Measurements from ENCODE around the gene ZNF582.
"Not testable (repeated sequence)": the region's sequence is repeated elsewhere in the genome, so short reads cannot be mapped to it uniquely, and the experiment has no call there.

Gene ZNF582

DNA sequence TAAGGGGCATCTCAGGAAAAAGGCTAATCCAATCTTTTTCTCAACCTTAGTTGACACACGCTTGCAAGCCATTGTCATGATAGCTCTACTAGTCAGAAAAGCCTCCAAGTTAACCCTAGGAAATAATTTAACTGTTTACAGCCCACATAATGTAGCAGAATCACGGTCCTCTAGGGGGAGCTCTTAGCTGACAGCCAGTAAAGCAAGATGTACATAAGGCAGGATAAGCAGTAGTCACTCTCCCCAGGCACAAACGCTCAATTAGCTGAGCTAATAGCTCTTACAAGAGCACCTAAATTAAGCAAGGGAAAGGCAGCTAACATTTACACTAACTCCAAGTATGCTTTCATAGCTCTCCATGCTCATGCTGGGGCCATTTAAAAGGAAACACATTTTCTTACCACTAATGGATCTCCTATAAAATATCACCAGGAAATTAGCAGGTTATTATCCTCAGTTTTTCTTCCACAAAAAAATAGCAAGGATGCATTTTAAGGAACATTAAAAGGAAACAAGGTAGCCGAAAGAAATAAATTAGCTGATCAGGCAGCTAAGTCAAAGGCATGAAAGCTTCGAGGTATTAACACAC lies 45.0 kb downstream of the ZNF582 start:
- TF ChIP-seq ESRRG (CRISPR knock-in tag; IDR thresholded peaks at IDR 0.05) (no peak), ARNTL (CRISPR knock-in tag; IDR thresholded peaks at IDR 0.05; ENCODE audit: borderline replicate concordance, low read depth) (no peak), BACH2 (CRISPR knock-in tag; IDR thresholded peaks at IDR 0.05; ENCODE audit: borderline replicate concordance) (no peak), ZNF70 (CRISPR knock-in tag; IDR thresholded peaks at IDR 0.05) (no peak), OSR1 (CRISPR knock-in tag; IDR thresholded peaks at IDR 0.05) (no peak), RARB (CRISPR knock-in tag; IDR thresholded peaks at IDR 0.05) (no peak)
- TF ChIP-seq, protein P1, sequence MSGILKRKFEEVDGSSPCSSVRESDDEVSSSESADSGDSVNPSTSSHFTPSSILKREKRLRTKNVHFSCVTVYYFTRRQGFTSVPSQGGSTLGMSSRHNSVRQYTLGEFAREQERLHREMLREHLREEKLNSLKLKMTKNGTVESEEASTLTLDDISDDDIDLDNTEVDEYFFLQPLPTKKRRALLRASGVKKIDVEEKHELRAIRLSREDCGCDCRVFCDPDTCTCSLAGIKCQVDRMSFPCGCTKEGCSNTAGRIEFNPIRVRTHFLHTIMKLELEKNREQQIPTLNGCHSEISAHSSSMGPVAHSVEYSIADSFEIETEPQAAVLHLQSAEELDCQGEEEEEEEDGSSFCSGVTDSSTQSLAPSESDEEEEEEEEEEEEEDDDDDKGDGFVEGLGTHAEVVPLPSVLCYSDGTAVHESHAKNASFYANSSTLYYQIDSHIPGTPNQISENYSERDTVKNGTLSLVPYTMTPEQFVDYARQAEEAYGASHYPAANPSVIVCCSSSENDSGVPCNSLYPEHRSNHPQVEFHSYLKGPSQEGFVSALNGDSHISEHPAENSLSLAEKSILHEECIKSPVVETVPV (CRISPR knock-in tag; IDR thresholded peaks at IDR 0.05) = no peak
- no peak for ATAC-seq

DNA sequence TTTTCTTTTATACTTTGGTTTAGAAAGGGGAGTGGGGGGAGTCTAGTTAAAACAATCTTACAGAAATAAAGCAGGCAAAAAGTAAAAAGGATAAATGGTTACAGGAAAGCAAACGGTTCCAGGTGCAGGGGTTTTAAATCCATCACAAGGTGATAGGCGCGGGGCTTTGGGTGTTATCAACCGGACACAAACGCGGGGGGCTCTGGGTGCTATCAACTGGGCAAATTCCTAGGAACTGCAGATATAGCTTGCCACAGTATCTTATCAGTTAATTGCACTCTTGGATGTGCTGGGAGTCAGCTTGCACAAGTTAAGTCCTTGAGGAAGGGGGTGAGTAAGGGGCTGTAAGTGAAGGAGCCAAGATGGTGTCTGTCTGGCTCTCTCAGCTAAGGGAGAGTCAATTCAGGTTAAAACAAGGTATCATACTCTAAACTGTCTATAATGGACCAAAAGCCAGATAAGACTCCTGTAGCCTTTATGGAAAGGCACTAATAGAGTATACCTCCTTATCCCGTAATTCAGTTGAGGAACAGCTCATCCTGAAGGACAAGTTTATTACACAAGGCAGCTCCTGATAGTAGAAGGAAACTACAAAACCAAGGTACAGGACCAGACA lies 46.1 kb downstream of the ZNF582 start:
- no peak for TF ChIP-seq OSR1 (CRISPR knock-in tag; IDR thresholded peaks at IDR 0.05)
- TF ChIP-seq, protein P1 (CRISPR knock-in tag; IDR thresholded peaks at IDR 0.05) = no peak
- no peak for TF ChIP-seq TOX (CRISPR knock-in tag; IDR thresholded peaks at IDR 0.05; ENCODE audit: borderline replicate concordance)
- no peak for TF ChIP-seq ZFP30 (CRISPR knock-in tag; IDR thresholded peaks at IDR 0.05)
- no peak for TF ChIP-seq ISL1 (CRISPR knock-in tag; IDR thresholded peaks at IDR 0.05)
- no peak for TF ChIP-seq ZNF70 (CRISPR knock-in tag; IDR thresholded peaks at IDR 0.05)
- TF ChIP-seq RARB (CRISPR knock-in tag; IDR thresholded peaks at IDR 0.05) = no peak
- no peak for TF ChIP-seq SNAI2 (CRISPR knock-in tag; IDR thresholded peaks at IDR 0.05)
- TF ChIP-seq PPARA (CRISPR knock-in tag; IDR thresholded peaks at IDR 0.05; ENCODE audit: borderline replicate concordance) = no peak
- no peak for TF ChIP-seq ZFP3 (CRISPR knock-in tag; IDR thresholded peaks at IDR 0.05)
- TF ChIP-seq, protein P2, sequence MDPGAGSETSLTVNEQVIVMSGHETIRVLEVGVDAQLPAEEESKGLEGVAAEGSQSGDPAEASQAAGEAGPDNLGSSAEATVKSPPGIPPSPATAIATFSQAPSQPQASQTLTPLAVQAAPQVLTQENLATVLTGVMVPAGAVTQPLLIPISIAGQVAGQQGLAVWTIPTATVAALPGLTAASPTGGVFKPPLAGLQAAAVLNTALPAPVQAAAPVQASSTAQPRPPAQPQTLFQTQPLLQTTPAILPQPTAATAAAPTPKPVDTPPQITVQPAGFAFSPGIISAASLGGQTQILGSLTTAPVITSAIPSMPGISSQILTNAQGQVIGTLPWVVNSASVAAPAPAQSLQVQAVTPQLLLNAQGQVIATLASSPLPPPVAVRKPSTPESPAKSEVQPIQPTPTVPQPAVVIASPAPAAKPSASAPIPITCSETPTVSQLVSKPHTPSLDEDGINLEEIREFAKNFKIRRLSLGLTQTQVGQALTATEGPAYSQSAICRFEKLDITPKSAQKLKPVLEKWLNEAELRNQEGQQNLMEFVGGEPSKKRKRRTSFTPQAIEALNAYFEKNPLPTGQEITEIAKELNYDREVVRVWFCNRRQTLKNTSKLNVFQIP (CRISPR knock-in tag; IDR thresholded peaks at IDR 0.05; ENCODE audit: borderline replicate concordance, low read depth) = no peak
- TF ChIP-seq, protein P3, sequence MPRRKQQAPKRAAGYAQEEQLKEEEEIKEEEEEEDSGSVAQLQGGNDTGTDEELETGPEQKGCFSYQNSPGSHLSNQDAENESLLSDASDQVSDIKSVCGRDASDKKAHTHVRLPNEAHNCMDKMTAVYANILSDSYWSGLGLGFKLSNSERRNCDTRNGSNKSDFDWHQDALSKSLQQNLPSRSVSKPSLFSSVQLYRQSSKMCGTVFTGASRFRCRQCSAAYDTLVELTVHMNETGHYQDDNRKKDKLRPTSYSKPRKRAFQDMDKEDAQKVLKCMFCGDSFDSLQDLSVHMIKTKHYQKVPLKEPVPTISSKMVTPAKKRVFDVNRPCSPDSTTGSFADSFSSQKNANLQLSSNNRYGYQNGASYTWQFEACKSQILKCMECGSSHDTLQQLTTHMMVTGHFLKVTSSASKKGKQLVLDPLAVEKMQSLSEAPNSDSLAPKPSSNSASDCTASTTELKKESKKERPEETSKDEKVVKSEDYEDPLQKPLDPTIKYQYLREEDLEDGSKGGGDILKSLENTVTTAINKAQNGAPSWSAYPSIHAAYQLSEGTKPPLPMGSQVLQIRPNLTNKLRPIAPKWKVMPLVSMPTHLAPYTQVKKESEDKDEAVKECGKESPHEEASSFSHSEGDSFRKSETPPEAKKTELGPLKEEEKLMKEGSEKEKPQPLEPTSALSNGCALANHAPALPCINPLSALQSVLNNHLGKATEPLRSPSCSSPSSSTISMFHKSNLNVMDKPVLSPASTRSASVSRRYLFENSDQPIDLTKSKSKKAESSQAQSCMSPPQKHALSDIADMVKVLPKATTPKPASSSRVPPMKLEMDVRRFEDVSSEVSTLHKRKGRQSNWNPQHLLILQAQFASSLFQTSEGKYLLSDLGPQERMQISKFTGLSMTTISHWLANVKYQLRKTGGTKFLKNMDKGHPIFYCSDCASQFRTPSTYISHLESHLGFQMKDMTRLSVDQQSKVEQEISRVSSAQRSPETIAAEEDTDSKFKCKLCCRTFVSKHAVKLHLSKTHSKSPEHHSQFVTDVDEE (CRISPR knock-in tag; IDR thresholded peaks at IDR 0.05) = no peak
- no peak for TF ChIP-seq ZC3H10 (CRISPR knock-in tag; IDR thresholded peaks at IDR 0.05)
- ATAC-seq = no peak

DNA sequence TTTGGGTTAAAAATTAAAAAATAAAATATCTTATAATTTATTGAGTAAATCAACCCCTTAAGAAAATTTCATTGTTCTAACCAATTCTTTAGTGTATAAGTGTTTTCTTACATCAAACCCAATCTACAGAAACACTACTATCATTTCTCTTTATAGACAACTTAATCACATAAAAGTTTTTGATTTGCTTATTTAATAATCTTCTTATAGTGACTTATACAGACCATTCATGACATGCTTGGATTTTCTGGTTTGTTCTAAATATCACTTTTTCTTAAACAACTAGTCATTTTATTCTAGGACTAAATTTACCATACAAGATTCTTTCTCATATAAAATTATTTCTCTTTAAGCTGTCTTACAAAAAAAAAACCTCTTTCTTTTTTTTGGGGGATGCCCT lies 51.4 kb downstream of the ZNF582 start:
- TF ChIP-seq, protein P1 (CRISPR knock-in tag; IDR thresholded peaks at IDR 0.05) = no peak
- TF ChIP-seq, protein P3 (CRISPR knock-in tag; IDR thresholded peaks at IDR 0.05) = no peak
- TF ChIP-seq ZFP30 (CRISPR knock-in tag; IDR thresholded peaks at IDR 0.05) (no peak), ZC3H10 (CRISPR knock-in tag; IDR thresholded peaks at IDR 0.05) (no peak), ZFP3 (CRISPR knock-in tag; IDR thresholded peaks at IDR 0.05) (no peak), RARB (CRISPR knock-in tag; IDR thresholded peaks at IDR 0.05) (no peak), SNAI2 (CRISPR knock-in tag; IDR thresholded peaks at IDR 0.05) (no peak), ISL1 (CRISPR knock-in tag; IDR thresholded peaks at IDR 0.05) (no peak)
- TF ChIP-seq, protein P2 (CRISPR knock-in tag; IDR thresholded peaks at IDR 0.05; ENCODE audit: borderline replicate concordance, low read depth) = no peak
- ATAC-seq = no peak

DNA sequence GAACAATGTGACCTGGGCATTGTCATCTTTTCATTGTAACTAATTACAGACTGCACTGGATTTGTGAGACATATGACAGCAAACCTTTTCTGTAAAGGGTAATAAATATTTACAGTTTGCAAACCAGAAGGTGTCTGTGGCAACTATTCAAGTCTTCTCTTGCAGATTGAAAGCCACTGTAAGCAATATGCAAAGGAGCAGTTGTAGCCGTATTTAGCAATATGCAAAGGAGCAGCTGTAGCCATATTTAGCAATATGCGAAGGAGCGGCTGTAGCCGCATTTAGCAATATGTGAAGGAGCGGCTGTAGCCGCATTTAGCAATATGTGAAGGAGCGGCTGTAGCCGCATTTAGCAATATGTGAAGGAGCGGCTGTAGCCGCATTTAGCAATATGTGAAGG lies 54.3 kb downstream of the ZNF582 start:
- ATAC-seq = not testable (repeated sequence)

DNA sequence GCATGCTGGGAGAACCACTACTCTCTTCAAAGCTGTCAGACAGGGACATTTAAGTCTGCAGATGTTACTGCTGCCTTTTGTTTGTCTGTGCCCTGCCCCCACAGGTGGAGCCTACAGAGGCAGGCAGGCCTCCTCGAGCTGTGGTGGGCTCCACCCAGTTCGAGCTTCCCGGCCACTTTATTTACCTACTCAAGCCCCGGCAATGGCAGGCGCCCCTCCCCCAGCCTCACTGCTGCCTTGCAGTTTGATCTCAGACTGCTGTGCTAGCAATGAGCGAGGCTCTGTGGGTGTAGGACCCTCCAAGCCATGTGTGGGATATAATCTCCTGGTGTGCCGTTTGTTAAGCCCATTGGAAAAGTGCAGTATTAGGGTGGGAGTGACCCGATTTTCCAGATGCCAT lies 56.3 kb downstream of the ZNF582 start:
- ATAC-seq = not testable (repeated sequence)

DNA sequence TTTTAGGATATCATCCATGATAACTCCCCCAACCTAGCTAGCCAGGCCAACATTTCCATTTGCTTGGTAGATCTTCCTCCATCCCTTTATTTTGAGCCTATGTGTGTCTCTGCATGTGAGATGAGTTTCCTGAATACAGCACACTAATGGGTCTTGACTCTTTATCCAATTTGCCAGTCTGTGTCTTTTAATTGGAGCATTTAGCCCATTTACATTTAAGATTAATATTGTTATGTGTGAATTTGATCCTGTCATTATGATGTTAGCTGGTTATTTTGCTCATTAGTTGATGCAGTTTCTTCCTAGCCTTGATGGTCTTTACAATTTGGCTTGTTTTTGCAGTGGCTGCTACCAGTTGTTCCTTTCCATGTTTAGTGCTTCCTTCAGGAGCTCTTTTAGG lies 58.0 kb downstream of the ZNF582 start:
- not testable (repeated sequence) for ATAC-seq
